Panc1 (cell line): Measurements from ENCODE around the gene KLHL3. TPM values are rescaled to one million over a fixed set of nuclear protein-coding genes. Genes with fewer than 3 reads are reported as not detected.

Experiments
- ATAC-seq: fragments of 200-7000 bp; cut with Tn5 transposase; 2 replicates; pipeline ENCODE4 v1.9.1; 2020; ENCODE audit warnings: mild to moderate bottlenecking, moderate library complexity
- BruUV-seq: library from RNA; stranded (reverse); fragments of 400-500 nt; replicated peaks from 2 replicates; lab custom pipeline; 2021; lab: Mats Ljungman, UMichigan
- CTCF ChIA-PET: fragments of 300-600 bp; sonication (Branson Sonifier 250); formaldehyde crosslinking; loops from one replicate; lab custom pipeline; 2022; ENCODE audit warnings: antibody characterized with exemption; lab: Charles Lee
- POLR2A ChIA-PET: fragments of 300-600 bp; sonication (Branson Sonifier 250); formaldehyde crosslinking; loops from one replicate; lab custom pipeline; 2022; ENCODE audit warnings: antibody characterized with exemption; lab: Charles Lee
- DNase-seq: peaks from one replicate; pipeline ENCODE4 v3.0.0-alpha.2; 2010; ENCODE audit warnings: low read depth, low spot score
- H3K27ac ChIP-seq: 2 replicates; pipeline ENCODE4 v1.5.1; 2011; ENCODE audit warnings: mild to moderate bottlenecking, low read length, inconsistent platforms
- H3K27me3 ChIP-seq: fragments of 200-500 bp; sonication (Bioruptor generic); 2 replicates; pipeline ENCODE4 v1.6.0; 2014; ENCODE audit warnings: low read length, inconsistent platforms; ENCODE audit not compliant: control insufficient read depth, insufficient read depth
- H3K36me3 ChIP-seq: fragments of 200-500 bp; sonication (Bioruptor generic); 2 replicates; pipeline ENCODE4 v1.5.1; 2014; ENCODE audit warnings: inconsistent platforms, mild to moderate bottlenecking, low read length, moderate library complexity; ENCODE audit not compliant: control insufficient read depth, insufficient read depth
- H3K4me1 ChIP-seq: 2 replicates; pipeline ENCODE4 v1.5.1; 2011; ENCODE audit warnings: inconsistent platforms, mild to moderate bottlenecking, low read length, moderate library complexity; ENCODE audit not compliant: control insufficient read depth, insufficient read depth
- H3K4me3 ChIP-seq, 2 experiments: 2 replicates each; pipeline ENCODE4 v1.5.1; 2011 to 2012; ENCODE audit warnings: low read depth in 2 of 2, low read length in 2 of 2, mild to moderate bottlenecking in 2 of 2, inconsistent platforms in 1 of 2, moderate library complexity in 1 of 2
- H3K9me3 ChIP-seq: fragments of 200-500 bp; sonication (Bioruptor generic); 2 replicates; pipeline ENCODE4 v1.5.1; 2014; ENCODE audit warnings: low read depth, mild to moderate bottlenecking, inconsistent platforms, low read length, moderate library complexity; ENCODE audit not compliant: control insufficient read depth, insufficient read depth
- CTCF ChIP-seq: fragments of 450-650 bp; IDR thresholded peaks from 2 replicates; pipeline ENCODE4 v1.5.1; 2017; ENCODE audit warnings: mild to moderate bottlenecking
- POLR2AphosphoS5 ChIP-seq: IDR thresholded peaks from 2 replicates; pipeline ENCODE4 v1.6.1; 2012; ENCODE audit warnings: mild to moderate bottlenecking, low read depth, low read length, moderate library complexity
- REST ChIP-seq, 2 experiments: IDR thresholded peaks; 2 replicates each; pipeline ENCODE4 v1.6.1; 2011 to 2012; ENCODE audit warnings: low read depth in 2 of 2, control low read depth in 1 of 2, low read length in 1 of 2, mild to moderate bottlenecking in 1 of 2, moderate library complexity in 1 of 2; ENCODE audit not compliant: insufficient read depth in 1 of 2
- SIN3A ChIP-seq: IDR thresholded peaks from 2 replicates; pipeline ENCODE4 v1.6.1; 2012; ENCODE audit warnings: low read depth, mild to moderate bottlenecking, low read length, moderate library complexity, borderline replicate concordance; ENCODE audit not compliant: insufficient read depth
- TCF7L2 ChIP-seq: IDR thresholded peaks from 2 replicates; pipeline ENCODE4 v1.6.1; 2011; ENCODE audit warnings: mild to moderate bottlenecking, low read depth, low read length, inconsistent platforms
- in situ Hi-C: cut with HindIII; loops from 2 replicates; pipeline ENCODE4 v1.10.0; 2016; ENCODE audit warnings: low sequenced_read_pairs, low pct_unique_long_range_greater_than_20kb
- intact Hi-C: fragments of 100-400 bp; cut with micrococcal nuclease; formaldehyde crosslinking; loops from one replicate; pipeline ENCODE4 v1.10.0; 2022; ENCODE audit not compliant: unreplicated experiment
- total RNA-seq: library from RNA; stranded (reverse); gene quantifications from one replicate; pipeline ENCODE4 v1.2.1, GENCODE V29; 2021; ENCODE audit not compliant: unreplicated experiment

Gene KLHL3
- total RNA-seq, 1 experiment from 2014 or later, result 1.9 TPM

GRCh38 chr5:137727623-137728022, 8.3 kb downstream of the KLHL3 start:
- Histone ChIP-seq H3K4me3 (no peak overlapping the region), H3K27ac (no peak overlapping the region), H3K27me3 (peaks cover 2% of the 10 kb centered on the region; the same call in 1 of the 2 replicates), H3K36me3 (no peaks in the 10 kb centered on the region), H3K9me3 (no peaks in the 10 kb centered on the region), H3K4me1 (no peaks in the 10 kb centered on the region)
- ATAC-seq (no peak), DNase-seq (no peak)
- no TSS peak for BruUV-seq
- ChIA-PET CTCF (interaction anchor here (0.6 kb wide), 1 partner anchor 657 kb away, joined by 9 read pairs; no protein-coding TSS in a partner anchor), POLR2A (no interaction called here)
- intact Hi-C loops (no loop called here), in situ Hi-C loops (no loop called here)
- TF ChIP-seq TCF7L2 (no peak), REST (IDR thresholded peaks at IDR 0.05; ENCODE audit: insufficient read depth in 1 of 2, low read depth in 2 of 2, low read length in 1 of 2) (no peak), POLR2AphosphoS5 (no peak), CTCF (no peak), SIN3A (no peak)

GRCh38 chr5:137724251-137724650, 11.6 kb downstream of the KLHL3 start:
- DNase-seq (no peak), ATAC-seq (no peak)
- CTCF ChIA-PET, result no interaction called here
- H3K9me3 ChIP-seq, result no peaks in the 10 kb centered on the region
- intact Hi-C loops (no loop called here), in situ Hi-C loops (no loop called here)
- POLR2A ChIA-PET, result no interaction called here
- no peaks in the 10 kb centered on the region for H3K36me3 ChIP-seq
- H3K27ac ChIP-seq, result no peak overlapping the region
- no peaks in the 10 kb centered on the region; the same call in 1 of the 2 replicates for H3K27me3 ChIP-seq
- no peak for TF ChIP-seq POLR2AphosphoS5
- TF ChIP-seq REST (IDR thresholded peaks at IDR 0.05; ENCODE audit: insufficient read depth in 1 of 2, low read depth in 2 of 2, low read length in 1 of 2), result no peak
- no peak for TF ChIP-seq TCF7L2
- TF ChIP-seq CTCF, result no peak
- no peak for TF ChIP-seq SIN3A
- H3K4me3 ChIP-seq, result no peak overlapping the region
- BruUV-seq, result no TSS peak
- H3K4me1 ChIP-seq, result no peaks in the 10 kb centered on the region
